DOHH2 (cell line): ENCODE results near the gene PLEKHG5.
"Not testable (repeated sequence)": the region's sequence is repeated elsewhere in the genome, so short reads cannot be mapped to it uniquely, and the experiment has no call there.

Experiments
- H3F3A ChIP-seq: fragments of 200-600 bp; sonication (generic), shearing (Covaris generic); 2 replicates; pipeline ENCODE4 v1.6.0; 2016; ENCODE audit warnings: antibody characterized with exemption, mild to moderate bottlenecking; ENCODE audit not compliant: control insufficient read depth, insufficient read depth
- H3K27ac ChIP-seq: fragments of 200-600 bp; sonication (generic); 2 replicates; pipeline ENCODE4 v1.5.1; 2014; ENCODE audit warnings: low read depth, mild to moderate bottlenecking, low read length, moderate library complexity
- H3K27me3 ChIP-seq: fragments of 200-600 bp; sonication (generic); 2 replicates; pipeline ENCODE4 v1.6.1; 2014; ENCODE audit warnings: mild to moderate bottlenecking, low read length, mixed read lengths; ENCODE audit not compliant: control insufficient read depth
- H3K36me3 ChIP-seq: fragments of 200-600 bp; sonication (generic); 2 replicates; pipeline ENCODE4 v1.6.1; 2014; ENCODE audit warnings: mild to moderate bottlenecking, low read length, moderate library complexity, mixed read lengths; ENCODE audit not compliant: control insufficient read depth
- H3K4me1 ChIP-seq: fragments of 200-600 bp; sonication (generic); 2 replicates; pipeline ENCODE4 v1.6.1; 2014; ENCODE audit warnings: mild to moderate bottlenecking, low read length, mixed read lengths; ENCODE audit not compliant: control insufficient read depth
- H3K4me2 ChIP-seq: fragments of 200-600 bp; sonication (generic); 2 replicates; pipeline ENCODE4 v1.6.0; 2014; ENCODE audit warnings: mild to moderate bottlenecking, low read length, moderate library complexity
- H3K4me3 ChIP-seq: fragments of 200-600 bp; sonication (generic); 2 replicates; pipeline ENCODE4 v1.5.1; 2014; ENCODE audit warnings: mild to moderate bottlenecking, low read length, mixed read lengths
- H3K79me2 ChIP-seq: fragments of 200-600 bp; sonication (generic); 2 replicates; pipeline ENCODE4 v1.6.1; 2014; ENCODE audit warnings: mild to moderate bottlenecking, low read length, mixed read lengths; ENCODE audit not compliant: control insufficient read depth
- H3K9me2 ChIP-seq: fragments of 200-600 bp; sonication (generic); replicated peaks from 2 replicates; pipeline ENCODE4 v1.6.1; 2014; ENCODE audit warnings: mild to moderate bottlenecking, low read length, mixed read lengths; ENCODE audit not compliant: control insufficient read depth
- H3K9me3 ChIP-seq: fragments of 200-600 bp; sonication (generic); 2 replicates; pipeline ENCODE4 v1.6.1; 2014; ENCODE audit warnings: antibody characterized with exemption, low read length, mixed read lengths; ENCODE audit not compliant: control insufficient read depth, insufficient read depth
- H4K20me1 ChIP-seq: fragments of 200-600 bp; sonication (generic); 2 replicates; pipeline ENCODE4 v1.6.0; 2014; ENCODE audit warnings: low read depth, mild to moderate bottlenecking, antibody characterized with exemption, low read length, moderate library complexity; ENCODE audit not compliant: control insufficient read depth, insufficient read depth
- EZH2phosphoT487 ChIP-seq: fragments of 200-600 bp; sonication (generic); IDR thresholded peaks from 2 replicates; pipeline ENCODE4 v1.6.1; 2017; ENCODE audit warnings: borderline replicate concordance, mild to moderate bottlenecking, antibody characterized with exemption, low read length, moderate library complexity, mixed read lengths
- TF ChIP-seq, protein P1 (sequence below): fragments of 200-600 bp; sonication (generic); IDR thresholded peaks from one replicate; pipeline ENCODE4 v1.5.1; 2014; ENCODE audit warnings: antibody characterized with exemption, mild to moderate bottlenecking, low read depth, low read length; ENCODE audit not compliant: poor library complexity, severe bottlenecking

Gene PLEKHG5

DNA sequence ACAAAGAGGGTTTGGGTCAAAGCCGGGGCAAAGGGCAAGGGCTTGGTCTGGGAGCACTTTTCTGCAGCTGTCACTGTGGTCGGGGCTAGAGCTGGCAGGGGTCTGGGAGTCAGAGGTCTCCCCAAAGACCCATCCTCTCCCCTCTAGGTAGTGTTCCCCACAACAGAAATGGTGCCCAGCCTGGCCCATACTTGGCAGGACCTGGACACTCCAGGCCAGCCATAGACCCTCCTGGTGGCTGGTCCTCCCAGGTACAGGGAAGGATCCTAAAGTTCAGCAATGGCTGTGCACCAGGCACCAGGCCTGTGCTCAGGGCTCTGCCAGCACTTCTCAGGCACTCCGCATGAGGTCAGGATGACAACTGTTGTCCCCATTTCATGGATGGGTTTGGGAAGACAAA is 55.9 kb downstream of the PLEKHG5 start:
- Histone ChIP-seq H4K20me1 (no peaks in the 10 kb centered on the region), H3K9me2 (no peaks in the 10 kb centered on the region), H3F3A (no peaks in the 10 kb centered on the region), H3K4me2 (no peak overlapping the region), H3K4me3 (no peak overlapping the region), H3K27me3 (peaks cover 3% of the 10 kb centered on the region), H3K79me2 (no peaks in the 10 kb centered on the region), H3K36me3 (no peaks in the 10 kb centered on the region), H3K27ac (no peak overlapping the region), H3K4me1 (no peaks in the 10 kb centered on the region), H3K9me3 (no peaks in the 10 kb centered on the region)
- TF ChIP-seq, protein P1, sequence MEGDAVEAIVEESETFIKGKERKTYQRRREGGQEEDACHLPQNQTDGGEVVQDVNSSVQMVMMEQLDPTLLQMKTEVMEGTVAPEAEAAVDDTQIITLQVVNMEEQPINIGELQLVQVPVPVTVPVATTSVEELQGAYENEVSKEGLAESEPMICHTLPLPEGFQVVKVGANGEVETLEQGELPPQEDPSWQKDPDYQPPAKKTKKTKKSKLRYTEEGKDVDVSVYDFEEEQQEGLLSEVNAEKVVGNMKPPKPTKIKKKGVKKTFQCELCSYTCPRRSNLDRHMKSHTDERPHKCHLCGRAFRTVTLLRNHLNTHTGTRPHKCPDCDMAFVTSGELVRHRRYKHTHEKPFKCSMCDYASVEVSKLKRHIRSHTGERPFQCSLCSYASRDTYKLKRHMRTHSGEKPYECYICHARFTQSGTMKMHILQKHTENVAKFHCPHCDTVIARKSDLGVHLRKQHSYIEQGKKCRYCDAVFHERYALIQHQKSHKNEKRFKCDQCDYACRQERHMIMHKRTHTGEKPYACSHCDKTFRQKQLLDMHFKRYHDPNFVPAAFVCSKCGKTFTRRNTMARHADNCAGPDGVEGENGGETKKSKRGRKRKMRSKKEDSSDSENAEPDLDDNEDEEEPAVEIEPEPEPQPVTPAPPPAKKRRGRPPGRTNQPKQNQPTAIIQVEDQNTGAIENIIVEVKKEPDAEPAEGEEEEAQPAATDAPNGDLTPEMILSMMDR = no peak
- TF ChIP-seq EZH2phosphoT487 = no peak

DNA sequence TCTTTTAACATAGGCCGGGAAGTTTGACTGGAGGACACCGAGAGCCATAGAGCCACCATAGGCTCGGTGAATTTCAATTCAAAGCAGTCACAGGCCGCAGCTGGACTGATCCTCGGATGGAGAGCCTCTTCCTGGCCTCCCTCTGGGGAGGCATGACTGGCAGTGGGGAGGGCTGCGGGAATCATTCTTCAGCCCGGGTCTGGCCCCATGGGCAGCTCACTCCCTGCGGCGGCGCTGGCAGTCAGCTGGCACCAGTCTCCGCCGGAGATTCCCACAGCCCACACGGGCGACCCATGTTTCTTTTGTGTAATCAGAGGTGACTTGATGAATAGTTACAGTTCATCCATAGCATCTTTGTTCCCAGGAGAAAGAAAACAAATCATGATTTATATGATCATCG is 56.3 kb downstream of the PLEKHG5 start:
- H3K4me2 ChIP-seq = no peak overlapping the region
- H3K27ac ChIP-seq = no peak overlapping the region
- no peaks in the 10 kb centered on the region for H3K9me2 ChIP-seq
- no peaks in the 10 kb centered on the region for H3K36me3 ChIP-seq
- H3K27me3 ChIP-seq = peaks cover 3% of the 10 kb centered on the region
- no peaks in the 10 kb centered on the region for H3K9me3 ChIP-seq
- H3K4me1 ChIP-seq = no peaks in the 10 kb centered on the region
- TF ChIP-seq EZH2phosphoT487 = no peak
- TF ChIP-seq, protein P1 = no peak
- no peaks in the 10 kb centered on the region for H3F3A ChIP-seq
- H3K4me3 ChIP-seq = no peak overlapping the region
- no peaks in the 10 kb centered on the region for H4K20me1 ChIP-seq
- H3K79me2 ChIP-seq = no peaks in the 10 kb centered on the region

DNA sequence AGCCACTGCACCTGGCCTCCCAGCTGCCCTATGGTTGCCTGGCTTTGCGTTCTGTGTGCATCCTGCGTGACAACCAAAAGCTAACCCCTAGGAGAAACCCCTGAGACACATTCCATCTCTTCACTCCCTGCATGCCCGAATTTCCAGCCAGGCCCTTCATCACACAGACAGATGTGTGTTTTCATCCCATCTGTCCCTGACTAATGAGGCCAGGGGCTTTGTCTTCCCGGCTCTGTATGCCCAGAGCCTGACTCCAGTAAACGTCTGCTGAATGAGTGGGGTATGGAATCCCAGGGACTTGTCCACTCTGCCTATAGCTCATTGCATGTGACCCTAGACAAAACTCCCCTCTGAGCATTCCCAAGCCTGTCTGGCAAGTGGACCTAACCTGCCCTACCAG is 57.3 kb downstream of the PLEKHG5 start:
- no peak overlapping the region for H3K4me3 ChIP-seq

DNA sequence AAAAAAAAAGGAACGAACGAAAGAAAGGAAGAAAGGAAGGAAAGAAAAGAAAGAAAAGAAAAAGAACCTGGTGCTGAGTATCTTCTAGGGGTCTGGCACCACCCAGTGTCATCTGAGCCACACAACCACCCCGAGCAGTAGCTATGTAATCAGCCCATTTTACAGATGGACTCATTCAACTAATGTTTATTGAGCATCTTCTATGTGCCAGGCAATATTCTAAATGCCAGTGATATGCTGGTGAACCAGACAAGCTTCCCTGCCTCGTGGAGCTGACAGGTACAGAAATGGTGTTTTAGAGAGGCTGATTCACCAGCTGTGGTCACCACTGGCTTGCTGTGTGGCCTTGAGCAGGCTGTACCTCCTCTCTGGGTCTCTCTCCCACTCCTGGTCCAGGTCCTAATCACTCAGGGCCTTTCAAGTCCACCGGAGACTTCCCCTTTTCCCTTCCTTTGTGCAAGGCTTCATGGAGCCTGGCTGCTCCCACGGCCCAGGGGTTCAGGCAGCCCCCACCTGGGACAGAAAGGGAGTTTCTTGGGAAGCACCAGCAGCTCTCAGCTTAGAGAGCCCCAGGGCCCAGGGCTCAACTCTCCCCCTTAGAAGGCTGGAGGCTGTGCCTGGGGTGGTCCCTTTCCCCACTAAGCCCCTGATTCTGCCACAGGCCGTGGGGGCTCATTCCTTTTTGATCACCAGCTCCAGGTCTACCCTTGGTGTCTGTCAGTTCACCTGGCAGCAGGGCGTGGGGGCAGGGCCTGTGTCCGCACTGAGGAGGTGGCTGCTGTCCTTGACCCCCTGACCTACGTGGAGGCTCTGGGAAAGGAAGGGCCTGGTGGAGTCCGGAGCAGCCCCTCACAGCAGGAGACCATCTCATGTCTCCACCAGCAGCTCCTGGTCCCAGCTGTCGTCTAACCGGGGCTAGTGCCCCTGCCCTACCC is 59.6 kb downstream of the PLEKHG5 start:
- H3K4me1 ChIP-seq, H3K79me2 ChIP-seq, H3K36me3 ChIP-seq, H3K4me2 ChIP-seq, H4K20me1 ChIP-seq, H3K4me3 ChIP-seq, H3K27me3 ChIP-seq, H3K9me2 ChIP-seq, H3K27ac ChIP-seq, H3F3A ChIP-seq, H3K9me3 ChIP-seq: not testable (repeated sequence)

More for the DNA sequence above, 57.3 kb downstream of the PLEKHG5 start:
- Histone ChIP-seq H3K27me3 (peaks cover 2% of the 10 kb centered on the region), H3K4me2 (no peak overlapping the region), H3K9me2 (no peaks in the 10 kb centered on the region), H3K79me2 (no peaks in the 10 kb centered on the region), H3F3A (no peaks in the 10 kb centered on the region), H3K4me1 (no peaks in the 10 kb centered on the region), H3K9me3 (no peaks in the 10 kb centered on the region), H3K36me3 (no peaks in the 10 kb centered on the region), H4K20me1 (no peaks in the 10 kb centered on the region), H3K27ac (no peak overlapping the region)
- TF ChIP-seq EZH2phosphoT487 = no peak
- TF ChIP-seq, protein P1 = no peak

DNA sequence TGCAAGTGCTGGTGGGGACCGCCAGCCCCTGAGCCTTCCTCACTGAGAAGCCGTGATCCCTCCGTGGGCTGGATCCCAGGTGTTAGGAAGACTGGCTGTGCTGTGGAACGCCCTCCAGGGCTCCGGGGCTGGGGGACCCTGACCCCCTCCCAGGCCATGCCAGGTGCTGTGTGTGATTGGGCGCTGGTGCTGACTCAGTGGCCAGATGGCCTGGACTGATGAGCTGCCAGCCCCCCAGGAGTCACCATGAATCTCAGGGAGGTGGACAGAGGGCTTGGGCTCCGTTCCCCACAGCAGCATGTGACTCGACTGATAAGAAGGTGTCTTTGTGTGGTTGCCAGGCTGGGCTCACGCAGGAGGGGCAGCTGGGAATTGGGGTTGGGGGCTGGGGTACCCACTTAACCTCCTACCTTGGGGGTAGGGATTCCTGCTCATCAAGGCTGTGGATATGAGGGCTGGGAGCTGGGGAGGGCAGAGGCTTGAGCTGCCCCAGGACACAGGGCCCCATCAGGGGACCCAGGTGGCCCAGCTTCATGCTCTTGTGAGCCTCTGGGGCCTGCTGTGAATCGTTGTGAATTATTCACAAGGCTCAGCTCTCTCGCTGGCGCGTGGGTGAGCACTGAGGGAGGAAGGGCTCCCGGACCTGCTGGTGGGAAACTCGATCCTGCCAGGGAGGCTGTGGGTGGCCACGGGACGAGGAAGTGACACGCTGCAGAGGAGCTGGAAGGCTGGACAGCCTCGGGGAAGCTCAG is 61.6 kb downstream of the PLEKHG5 start:
- peaks cover 21% of the 10 kb centered on the region for H3K27me3 ChIP-seq
- H3K9me3 ChIP-seq, H3K4me2 ChIP-seq, H3K4me1 ChIP-seq, H3K36me3 ChIP-seq, H3K4me3 ChIP-seq, H3K9me2 ChIP-seq, H4K20me1 ChIP-seq, H3K79me2 ChIP-seq, H3K27ac ChIP-seq, H3F3A ChIP-seq: not testable (repeated sequence)
